Tibial artery (tissue), 4 donors: ENCODE results near the gene GOLGA7B.

ENCODE experiments used
- DNase-seq, 2 donors: peaks; one replicate each; pipeline ENCODE4 v3.0.0-alpha.2; 2019
- H3K27ac ChIP-seq, 2 donors: fragments of 200-600 bp; sonication (generic) in 1 of 2; 1 replicate in 1 of 2; 2 replicates in 1 of 2; pipeline ENCODE4 v1.5.1; 2018 to 2019; ENCODE audit warnings: mild to moderate bottlenecking in 1 of 2
- H3K27me3 ChIP-seq, 2 donors: fragments of 200-600 bp; sonication (generic) in 1 of 2; one replicate each; pipeline versions ENCODE4 v1.5.1 to v1.6.0; 2016 to 2019
- H3K36me3 ChIP-seq, 3 donors: fragments of 200-600 bp; sonication (generic) in 2 of 3; one replicate each; pipeline ENCODE4 v1.5.1; 2016 to 2019; ENCODE audit warnings: mild to moderate bottlenecking in 2 of 3
- H3K4me1 ChIP-seq, 4 donors: fragments of 200-600 bp; sonication (generic) in 2 of 4; 1 replicate in 3 of 4; 2 replicates in 1 of 4; pipeline ENCODE4 v1.5.1; 2016 to 2019
- H3K4me3 ChIP-seq, 2 donors: fragments of 200-600 bp; sonication (generic) in 1 of 2; 1 replicate in 1 of 2; 2 replicates in 1 of 2; pipeline ENCODE4 v1.5.1; 2018 to 2019; ENCODE audit warnings: mild to moderate bottlenecking in 2 of 2
- H3K9me3 ChIP-seq, 3 donors: fragments of 200-600 bp; sonication (generic) in 1 of 3; one replicate each; pipeline ENCODE4 v1.5.1; 2016 to 2019
- intact Hi-C: fragments of 100-400 bp; cut with DNase I; formaldehyde crosslinking; loops from one replicate; pipeline ENCODE4 v1.15.0; 2023; ENCODE audit warnings: low total_unique reads
- TF ChIP-seq, protein P1 (sequence below), 2 experiments: fragments of 200-600 bp in 1 of 2; fragments of 450-650 bp in 1 of 2; IDR thresholded peaks; one replicate each; pipeline ENCODE4 v1.5.1; 2017 to 2019; ENCODE audit warnings: antibody characterized with exemption in 2 of 2, mild to moderate bottlenecking in 1 of 2, moderate library complexity in 1 of 2

The GOLGA7B gene

DNA sequence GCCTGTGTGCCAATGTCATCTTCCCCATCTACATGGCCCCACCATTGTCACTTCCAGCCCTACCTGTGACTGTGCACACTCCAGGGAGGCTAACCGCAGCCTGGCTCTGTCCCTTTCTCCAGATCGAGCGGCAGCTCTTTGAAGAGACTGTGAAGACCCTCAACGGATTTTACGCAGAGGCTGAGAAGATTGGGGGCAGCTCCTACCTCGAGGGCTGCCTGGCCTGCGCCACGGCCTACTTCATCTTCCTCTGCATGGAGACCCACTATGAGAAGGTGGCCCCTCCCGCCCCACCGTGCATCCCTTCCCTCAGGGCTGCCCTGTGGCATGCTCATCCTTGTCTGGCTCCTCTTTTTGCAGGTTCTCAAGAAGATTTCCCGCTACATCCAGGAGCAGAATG, 14.2 kb downstream of the GOLGA7B start:
- TF ChIP-seq, protein P1, sequence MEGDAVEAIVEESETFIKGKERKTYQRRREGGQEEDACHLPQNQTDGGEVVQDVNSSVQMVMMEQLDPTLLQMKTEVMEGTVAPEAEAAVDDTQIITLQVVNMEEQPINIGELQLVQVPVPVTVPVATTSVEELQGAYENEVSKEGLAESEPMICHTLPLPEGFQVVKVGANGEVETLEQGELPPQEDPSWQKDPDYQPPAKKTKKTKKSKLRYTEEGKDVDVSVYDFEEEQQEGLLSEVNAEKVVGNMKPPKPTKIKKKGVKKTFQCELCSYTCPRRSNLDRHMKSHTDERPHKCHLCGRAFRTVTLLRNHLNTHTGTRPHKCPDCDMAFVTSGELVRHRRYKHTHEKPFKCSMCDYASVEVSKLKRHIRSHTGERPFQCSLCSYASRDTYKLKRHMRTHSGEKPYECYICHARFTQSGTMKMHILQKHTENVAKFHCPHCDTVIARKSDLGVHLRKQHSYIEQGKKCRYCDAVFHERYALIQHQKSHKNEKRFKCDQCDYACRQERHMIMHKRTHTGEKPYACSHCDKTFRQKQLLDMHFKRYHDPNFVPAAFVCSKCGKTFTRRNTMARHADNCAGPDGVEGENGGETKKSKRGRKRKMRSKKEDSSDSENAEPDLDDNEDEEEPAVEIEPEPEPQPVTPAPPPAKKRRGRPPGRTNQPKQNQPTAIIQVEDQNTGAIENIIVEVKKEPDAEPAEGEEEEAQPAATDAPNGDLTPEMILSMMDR (IDR thresholded peaks at IDR 0.05): no peak
- Histone ChIP-seq H3K27ac (no peak overlapping the region), H3K4me1 (peaks cover under 1 to 4% (median under 1%) of the 10 kb centered on the region in 4 donors), H3K36me3 (no peaks in the 10 kb centered on the region), H3K4me3 (no peak overlapping the region), H3K27me3 (peaks cover 0 to 50% of the 10 kb centered on the region in 2 donors), H3K9me3 (no peaks in the 10 kb centered on the region)
- intact Hi-C loops: no loop called here
- DNase-seq: no peak

DNA sequence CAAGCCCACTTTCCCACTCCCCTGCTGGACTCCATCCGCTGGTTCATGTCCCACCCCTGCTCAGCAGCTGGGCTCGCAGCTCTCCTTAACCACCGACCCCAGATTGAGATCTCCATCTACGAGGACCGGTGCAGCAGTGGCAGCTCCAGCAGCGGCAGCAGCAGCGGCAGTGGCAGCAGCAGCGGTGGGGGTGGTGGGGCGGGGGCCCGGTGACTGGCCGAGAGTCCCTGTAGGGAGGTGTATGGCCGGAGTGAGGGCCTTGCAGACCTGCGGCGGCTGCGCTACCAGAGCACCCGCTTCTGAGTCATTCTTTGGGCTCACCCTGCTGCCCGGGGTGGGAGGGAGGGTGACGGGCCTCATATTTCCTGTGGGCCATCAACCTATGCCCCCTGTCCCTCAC, 15.8 kb downstream of the GOLGA7B start:
- DNase-seq: no peak
- intact Hi-C loops: no loop called here
- peaks cover 6 to 14% (median 8%) of the 10 kb centered on the region in 4 donors for H3K4me1 ChIP-seq
- H3K36me3 ChIP-seq: no peaks in the 10 kb centered on the region
- peaks cover 0 to 44% of the 10 kb centered on the region in 2 donors for H3K27me3 ChIP-seq
- H3K9me3 ChIP-seq: no peaks in the 10 kb centered on the region
- H3K4me3 ChIP-seq: no peak overlapping the region
- H3K27ac ChIP-seq: no peak overlapping the region
- TF ChIP-seq, protein P1 (IDR thresholded peaks at IDR 0.05): no peak

GRCh38 chr10:97866524-97867219, 17.0 kb downstream of the GOLGA7B start:
- Histone ChIP-seq H3K4me1 (peaks cover 6 to 14% (median 8%) of the 10 kb centered on the region in 4 donors), H3K36me3 (no peaks in the 10 kb centered on the region), H3K27me3 (peaks cover 0 to 41% of the 10 kb centered on the region in 2 donors), H3K4me3 (no peak overlapping the region), H3K9me3 (no peaks in the 10 kb centered on the region), H3K27ac (no peak overlapping the region)
- TF ChIP-seq, protein P1 (IDR thresholded peaks at IDR 0.05): no peak
- no peak for DNase-seq
- intact Hi-C loops: no loop called here

DNA sequence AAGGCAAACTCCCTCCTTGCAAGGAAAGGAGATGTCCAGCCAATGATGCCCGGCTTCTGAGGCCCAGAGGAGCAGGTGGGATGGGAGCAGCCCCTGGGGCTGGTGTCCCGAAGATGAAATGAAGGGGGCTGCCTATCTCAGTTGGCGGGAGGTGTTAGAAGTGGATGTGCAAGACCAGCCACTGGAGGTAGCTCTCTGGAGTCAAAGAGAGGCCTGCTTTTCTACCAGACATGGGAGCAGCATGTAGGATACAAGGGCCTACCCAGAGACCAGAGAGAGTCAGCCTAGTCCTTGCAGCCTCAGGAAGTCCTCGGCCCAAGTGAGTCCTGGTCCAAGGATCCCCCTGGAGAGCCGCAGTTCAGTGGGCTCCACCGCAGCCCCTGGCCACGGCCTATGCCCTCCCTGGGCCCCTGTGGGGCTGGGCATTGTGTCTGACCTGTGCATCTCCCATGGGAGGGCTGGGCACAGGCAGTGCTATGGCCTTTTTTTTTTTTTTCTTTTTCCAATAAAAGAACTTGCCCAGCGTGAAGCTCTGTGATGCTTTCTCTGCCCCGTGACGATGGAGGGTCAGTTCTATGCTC, 17.7 kb downstream of the GOLGA7B start:
- H3K9me3 ChIP-seq: no peaks in the 10 kb centered on the region
- intact Hi-C loops: no loop called here
- DNase-seq: no peak

DNA sequence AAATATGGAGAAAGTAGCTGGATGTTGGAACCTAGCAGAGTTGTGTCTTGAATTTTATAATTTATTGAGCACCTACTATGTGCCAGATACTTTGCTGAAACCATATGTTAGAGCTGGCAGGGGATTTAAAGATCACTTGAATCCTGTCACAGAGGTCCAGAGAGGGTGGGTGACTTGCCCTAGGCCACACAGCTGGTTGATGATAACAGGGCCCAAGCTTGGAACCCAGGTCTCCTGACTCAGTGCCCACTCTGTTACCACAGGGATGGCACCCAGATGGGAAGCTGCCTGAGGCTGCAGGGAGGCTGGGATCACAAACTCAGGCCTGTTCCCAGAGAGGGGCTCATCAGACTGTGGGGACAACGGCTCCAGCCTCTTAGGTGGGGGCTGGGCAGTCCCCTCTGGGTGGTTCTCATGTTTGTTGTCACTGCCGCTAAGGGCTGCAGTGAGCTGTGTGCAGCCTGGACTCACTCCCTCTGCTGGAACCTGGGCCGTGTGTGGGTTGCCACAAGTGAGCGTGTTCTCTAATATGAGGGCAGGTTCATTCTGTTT, 18.6 kb downstream of the GOLGA7B start:
- intact Hi-C loops: loop anchor here (2.0 kb wide), 1 partner anchor 75 kb away; no protein-coding TSS in a partner anchor
- Histone ChIP-seq H3K27ac (no peak overlapping the region), H3K4me1 (peaks cover 6 to 14% (median 8%) of the 10 kb centered on the region in 4 donors), H3K27me3 (peaks cover 0 to 34% of the 10 kb centered on the region in 2 donors), H3K4me3 (no peak overlapping the region), H3K9me3 (no peaks in the 10 kb centered on the region), H3K36me3 (no peaks in the 10 kb centered on the region)
- DNase-seq: no peak
- TF ChIP-seq, protein P1 (IDR thresholded peaks at IDR 0.05): no peak

More for the DNA sequence above, 17.7 kb downstream of the GOLGA7B start:
- Histone ChIP-seq H3K4me3 (no peak overlapping the region), H3K27me3 (peaks cover 0 to 40% of the 10 kb centered on the region in 2 donors), H3K4me1 (peaks cover 6 to 14% (median 8%) of the 10 kb centered on the region in 4 donors), H3K27ac (no peak overlapping the region), H3K36me3 (no peaks in the 10 kb centered on the region)
- TF ChIP-seq, protein P1 (IDR thresholded peaks at IDR 0.05): no peak
